Measurements from ENCODE around the gene ZDHHC14.

DNA sequence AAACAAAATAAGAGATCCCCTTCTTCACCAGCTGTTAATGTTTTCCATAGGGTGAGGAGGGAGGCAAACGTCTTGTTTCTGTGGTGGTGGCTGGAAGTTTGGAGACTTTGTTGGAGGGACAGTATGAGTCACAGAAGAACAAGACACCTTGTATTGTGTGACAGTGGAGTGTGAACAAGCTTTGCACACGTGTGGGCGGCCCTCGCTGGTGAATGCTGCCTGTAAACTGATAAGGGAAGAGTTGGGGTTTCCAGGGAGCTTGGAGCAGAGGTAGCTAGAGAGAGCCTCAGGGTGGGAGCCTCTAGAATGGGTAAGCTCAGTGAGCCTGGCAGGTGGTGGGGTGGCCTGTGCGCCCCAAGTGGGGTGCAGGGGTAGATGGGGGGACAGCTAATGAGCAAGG lies 78.3 kb downstream of the ZDHHC14 start:
- no peak for TF ChIP-seq CTCF (IDR thresholded peaks at IDR 0.05)
- TF ChIP-seq POLR2A (IDR thresholded peaks at IDR 0.05): no peak
- no peak for TF ChIP-seq EP300 (IDR thresholded peaks at IDR 0.05)
- no peak for TF ChIP-seq POLR2AphosphoS5 (IDR thresholded peaks at IDR 0.05)
